ENCODE results near the gene TLCD1.

DNA sequence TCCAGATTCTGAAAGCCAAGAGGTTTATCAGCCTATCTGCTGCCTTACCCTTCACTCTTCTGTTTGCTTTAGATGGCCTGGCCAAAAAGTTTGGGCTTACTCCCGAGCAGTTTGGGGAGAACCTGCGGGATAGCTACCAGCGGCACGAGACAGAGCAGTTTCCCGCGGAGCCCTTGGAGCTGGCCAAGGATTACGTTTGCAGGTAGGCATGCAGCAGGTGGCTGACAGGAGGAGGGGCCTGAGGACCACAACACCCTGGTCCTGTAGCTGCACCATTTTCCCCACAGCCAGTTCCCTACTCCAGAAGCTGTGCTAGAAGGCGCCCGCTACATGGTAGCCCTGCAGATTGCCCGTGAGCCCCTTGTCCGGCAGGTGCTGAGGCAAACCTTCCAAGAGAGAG, 43.4 kb downstream of the TLCD1 start:
- TF ChIP-seq POLR2A (IDR thresholded peaks at IDR 0.05; ENCODE audit: low read depth, low read length) = no peak
- TF ChIP-seq, protein P1, sequence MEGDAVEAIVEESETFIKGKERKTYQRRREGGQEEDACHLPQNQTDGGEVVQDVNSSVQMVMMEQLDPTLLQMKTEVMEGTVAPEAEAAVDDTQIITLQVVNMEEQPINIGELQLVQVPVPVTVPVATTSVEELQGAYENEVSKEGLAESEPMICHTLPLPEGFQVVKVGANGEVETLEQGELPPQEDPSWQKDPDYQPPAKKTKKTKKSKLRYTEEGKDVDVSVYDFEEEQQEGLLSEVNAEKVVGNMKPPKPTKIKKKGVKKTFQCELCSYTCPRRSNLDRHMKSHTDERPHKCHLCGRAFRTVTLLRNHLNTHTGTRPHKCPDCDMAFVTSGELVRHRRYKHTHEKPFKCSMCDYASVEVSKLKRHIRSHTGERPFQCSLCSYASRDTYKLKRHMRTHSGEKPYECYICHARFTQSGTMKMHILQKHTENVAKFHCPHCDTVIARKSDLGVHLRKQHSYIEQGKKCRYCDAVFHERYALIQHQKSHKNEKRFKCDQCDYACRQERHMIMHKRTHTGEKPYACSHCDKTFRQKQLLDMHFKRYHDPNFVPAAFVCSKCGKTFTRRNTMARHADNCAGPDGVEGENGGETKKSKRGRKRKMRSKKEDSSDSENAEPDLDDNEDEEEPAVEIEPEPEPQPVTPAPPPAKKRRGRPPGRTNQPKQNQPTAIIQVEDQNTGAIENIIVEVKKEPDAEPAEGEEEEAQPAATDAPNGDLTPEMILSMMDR (IDR thresholded peaks at IDR 0.05; ENCODE audit: extremely low read depth in 1 of 2, insufficient read depth in 1 of 2, low read depth in 1 of 2, low read length in 2 of 2) = no peak
